ENCODE results near the gene DHRS7. TPM values are rescaled to one million over a fixed set of nuclear protein-coding genes. Genes with fewer than 3 reads are reported as not detected.

DHRS7 gene
- total and polyA plus RNA-seq, 2 of the 8 experiments (the other 6 are each of a cell fraction or from before 2014, with no cell fraction given): 10.8 to 27.5 TPM

- Histone ChIP-seq H3K4me3 (ENCODE audit: extremely low read depth in 1 of 4, insufficient read depth in 2 of 4, low read depth in 3 of 4, low read length in 4 of 4) (no peak overlapping the region), H3K27me3 (replicated peaks in 1 of 4; ENCODE audit: control insufficient read depth in 3 of 4, extremely low read depth in 1 of 4, insufficient read depth in 3 of 4, low read length in 3 of 4) (no peaks in the 10 kb centered on the region; a peak in 2 of 7 replicates), H3K79me2 (ENCODE audit: control insufficient read depth in 1 of 2, insufficient read depth in 2 of 2, low read length in 2 of 2) (no peaks in the 10 kb centered on the region), H3K9ac (replicated peaks in 1 of 4; ENCODE audit: extremely low read depth in 1 of 4, low read depth in 3 of 4, low read length in 3 of 4) (no peak overlapping the region), H3K4me2 (ENCODE audit: insufficient read depth in 1 of 2, low read depth in 2 of 2, low read length in 2 of 2) (peak overlapping the region; percentile 42 to 67), H3K4me1 (replicated peaks in 1 of 4; ENCODE audit: control insufficient read depth in 3 of 4, insufficient read depth in 4 of 4, low read length in 3 of 4) (peaks cover 4 to 13% (median 5%) of the 10 kb centered on the region in 4 experiments; a peak in 3 of 7 replicates), H3K23me2 (ENCODE audit: low read depth, low read length) (peaks cover 3% of the 10 kb centered on the region; the same call in 1 of the 2 replicates), H3K18ac (ENCODE audit: extremely low read depth, low read length) (no peak overlapping the region), H2BK12ac (ENCODE audit: low read depth, low read length) (no peak overlapping the region), H2BK5ac (ENCODE audit: low read depth, low read length) (no peak overlapping the region), H2BK20ac (ENCODE audit: low read length) (0 out of 2 replicates have a peak overlapping the region, but pooled peaks have one; percentile 22), H3K79me1 (ENCODE audit: low read depth, low read length) (no peaks in the 10 kb centered on the region), H3K27ac (ENCODE audit: low read depth, low read length) (no peak overlapping the region), H3K4ac (replicated peaks; ENCODE audit: insufficient read length, low read depth, low read length) (no peak overlapping the region), H2AFZ (ENCODE audit: low read length) (no peak overlapping the region), H4K20me1 (replicated peaks in 1 of 2; ENCODE audit: control insufficient read depth in 1 of 2, insufficient read depth in 2 of 2, low read length in 2 of 2) (peaks cover 0 to 3% of the 10 kb centered on the region in 2 experiments), H3K36me3 (ENCODE audit: control insufficient read depth in 2 of 4, insufficient read depth in 4 of 4, low read length in 3 of 4) (no peaks in the 10 kb centered on the region), H2BK15ac (ENCODE audit: low read length) (no peak overlapping the region), H3K9me3 (ENCODE audit: insufficient read depth in 2 of 2, low read depth in 1 of 2, low read length in 1 of 2) (no peaks in the 10 kb centered on the region), H4K91ac (replicated peaks; ENCODE audit: insufficient read length, low read length) (no peak overlapping the region), H3K14ac (ENCODE audit: insufficient read length) (no peak overlapping the region), H2BK120ac (replicated peaks; ENCODE audit: low read depth, low read length) (no peak overlapping the region), H4K5ac (ENCODE audit: insufficient read length, low read depth, low read length) (no peak overlapping the region), H2AK5ac (ENCODE audit: low read depth, low read length) (no peak overlapping the region), H3K56ac (replicated peaks; ENCODE audit: insufficient read length, low read depth, low read length) (no peak overlapping the region), H3K23ac (ENCODE audit: insufficient read length) (no peak overlapping the region), H4K8ac (ENCODE audit: extremely low read depth, insufficient read depth, low read length) (no peak overlapping the region)
- POLR2A ChIA-PET (ENCODE audit: partially characterized antibody): interaction anchor here (0.8 to 1.4 kb wide), 2 partner anchors 10 to 26 kb away, joined by 3 read pairs; no protein-coding TSS in a partner anchor
- FAIRE-seq (no peak), DNase-seq (ENCODE audit: low read depth in 1 of 2, low spot score in 2 of 2) (no peak)
- 89% methylated on average over 2 of the region's 2 CpGs; no CpG with 5 or more reads in 1 of the 2 experiments for WGBS, 2 experiments (ENCODE audit: extremely low coverage in 1 of 2, insufficient coverage in 1 of 2, insufficient read length in 1 of 2, insufficient replicate concordance in 2 of 2, low coverage in 1 of 2, low lambda C conversion rate in 2 of 2, missing lambda C conversion rate in 1 of 2)
- TF ChIP-seq HDAC6 (IDR thresholded peaks at IDR 0.05; ENCODE audit: low read depth, low read length) (no peak), USF2 (IDR thresholded peaks at IDR 0.05; ENCODE audit: low read length) (peak; percentile 23; the same call in 1 of the 2 replicates), KDM1A (IDR thresholded peaks at IDR 0.05; ENCODE audit: borderline replicate concordance, low read length) (no peak), SIN3A (conservative IDR thresholded peaks at IDR 0.05 in 1 of 2, IDR thresholded peaks at IDR 0.05 in 1 of 2; ENCODE audit: low read depth in 1 of 2, low read length in 2 of 2) (0 out of 4 replicates have a peak, but pooled peaks of 1 of the 2 experiments have one; percentile 35)
- CTCF ChIA-PET (ENCODE audit: partially characterized antibody): interaction anchor here (0.6 to 2.8 kb wide), 7 partner anchors 23 to 1572 kb away, joined by 3 to 12 read pairs (median 4); no protein-coding TSS in a partner anchor
Measured at GRCh38 chr14:60161196-60162107, 3.7 kb downstream of the DHRS7 start.
